Measurements from ENCODE around the gene SECTM1.

DNA sequence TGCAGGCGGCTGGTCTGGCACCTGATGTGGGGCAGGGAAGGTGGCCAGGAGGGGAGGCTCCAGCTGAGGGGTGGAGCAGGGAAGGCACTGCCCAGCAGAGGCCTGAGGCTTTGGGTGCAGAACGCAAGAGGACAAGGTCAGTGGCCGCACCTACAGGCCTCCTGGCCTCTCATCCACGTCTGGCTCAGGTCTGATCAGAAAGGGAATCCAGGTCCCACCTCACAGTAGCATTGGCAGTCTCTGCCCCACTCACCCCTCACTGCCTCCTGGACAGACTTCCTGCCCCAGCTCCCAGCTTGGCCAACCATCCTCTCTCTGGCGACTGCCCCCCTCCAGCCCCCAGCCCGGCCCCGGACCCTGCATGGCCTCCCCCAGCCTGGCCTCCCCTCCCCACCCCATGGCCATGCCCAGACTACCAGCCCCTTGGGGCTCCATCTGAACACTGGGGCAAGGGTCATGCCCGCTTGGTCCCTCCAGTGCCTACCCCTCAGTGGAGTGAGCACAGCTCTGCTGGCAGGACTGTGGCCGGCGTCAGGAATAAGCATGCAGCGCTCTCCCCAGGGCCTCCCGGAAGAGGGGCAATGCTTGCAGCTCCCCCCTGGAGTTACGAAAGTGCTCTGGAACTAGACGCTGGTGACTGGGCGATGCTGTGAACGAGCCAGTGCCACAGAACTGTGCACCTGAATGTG lies 42.6 kb upstream of the SECTM1 start:
- no peak for TF ChIP-seq EZH2 (IDR thresholded peaks at IDR 0.05; ENCODE audit: borderline replicate concordance, low read length)
- TF ChIP-seq, protein P1, sequence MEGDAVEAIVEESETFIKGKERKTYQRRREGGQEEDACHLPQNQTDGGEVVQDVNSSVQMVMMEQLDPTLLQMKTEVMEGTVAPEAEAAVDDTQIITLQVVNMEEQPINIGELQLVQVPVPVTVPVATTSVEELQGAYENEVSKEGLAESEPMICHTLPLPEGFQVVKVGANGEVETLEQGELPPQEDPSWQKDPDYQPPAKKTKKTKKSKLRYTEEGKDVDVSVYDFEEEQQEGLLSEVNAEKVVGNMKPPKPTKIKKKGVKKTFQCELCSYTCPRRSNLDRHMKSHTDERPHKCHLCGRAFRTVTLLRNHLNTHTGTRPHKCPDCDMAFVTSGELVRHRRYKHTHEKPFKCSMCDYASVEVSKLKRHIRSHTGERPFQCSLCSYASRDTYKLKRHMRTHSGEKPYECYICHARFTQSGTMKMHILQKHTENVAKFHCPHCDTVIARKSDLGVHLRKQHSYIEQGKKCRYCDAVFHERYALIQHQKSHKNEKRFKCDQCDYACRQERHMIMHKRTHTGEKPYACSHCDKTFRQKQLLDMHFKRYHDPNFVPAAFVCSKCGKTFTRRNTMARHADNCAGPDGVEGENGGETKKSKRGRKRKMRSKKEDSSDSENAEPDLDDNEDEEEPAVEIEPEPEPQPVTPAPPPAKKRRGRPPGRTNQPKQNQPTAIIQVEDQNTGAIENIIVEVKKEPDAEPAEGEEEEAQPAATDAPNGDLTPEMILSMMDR (conservative IDR thresholded peaks at IDR 0.05 in 1 of 2, IDR thresholded peaks at IDR 0.05 in 1 of 2; ENCODE audit: extremely low read depth in 1 of 2, insufficient read depth in 1 of 2, low read depth in 1 of 2, low read length in 2 of 2), result no peak

All from mammary epithelial cell (primary cell).